SK-N-MC (cell line): ENCODE data around the gene GPR152.

ENCODE experiments used
- EZH2 ChIP-seq: fragments of 200-600 bp; sonication (generic); IDR thresholded peaks from one replicate; pipeline ENCODE4 v1.6.1; 2017; ENCODE audit warnings: antibody characterized with exemption
- FOXP2 ChIP-seq: optimal IDR thresholded peaks from 2 replicates; pipeline ENCODE3; 2011; ENCODE audit warnings: mild to moderate bottlenecking, moderate library complexity; ENCODE audit not compliant: insufficient read depth; ENCODE audit errors: extremely low read length, control extremely low read depth
- POLR2AphosphoS5 ChIP-seq: IDR thresholded peaks from 2 replicates; pipeline ENCODE4 v1.6.1; 2012; ENCODE audit warnings: mild to moderate bottlenecking, low read depth, low read length, borderline replicate concordance

- no peak for TF ChIP-seq EZH2
- TF ChIP-seq POLR2AphosphoS5: no peak
- TF ChIP-seq FOXP2: no peak
Observed at GRCh38 chr11:67470337-67471002, 17.9 kb upstream of the GPR152 start.
